K562 (cell line): Measurements from ENCODE around the gene CASP1. TPM values are rescaled to one million over a fixed set of nuclear protein-coding genes. Genes with fewer than 3 reads are reported as not detected.

ENCODE experiments used
- ATAC-seq: fragments of 200-7000 bp; cut with Tn5 transposase; 3 replicates; pipeline ENCODE4 v1.9.1; 2020; ENCODE audit warnings: moderate library complexity
- BruUV-seq: library from RNA; stranded (reverse); fragments of 400-500 nt; replicated peaks from 2 replicates; lab custom pipeline; 2021; lab: Mats Ljungman, UMichigan
- CTCF ChIA-PET: fragments of 300-600 bp; formaldehyde crosslinking; extraction: SDS; loops from one replicate; lab custom pipeline; 2021; ENCODE audit warnings: low intra/inter-chr PET ratio; lab: Yijun Ruan, JAX
- POLR2A ChIA-PET: fragments of 300-600, 350-650 bp; sonication (Branson Sonifier 250); formaldehyde crosslinking; extraction: SDS; loops from one replicate; lab custom pipeline; 2021; ENCODE audit warnings: antibody characterized with exemption, inconsistent platforms; lab: Yijun Ruan, JAX
- DNase-seq, 4 experiments: peaks; one replicate each; pipeline versions ENCODE4 v3.0.0 to v3.0.0-alpha.2; 2011 to 2018; ENCODE audit warnings: low spot score in 3 of 4, mixed read lengths in 3 of 4; ENCODE audit errors: extremely low read depth in 1 of 4
- FAIRE-seq: peaks from 2 replicates; lab custom pipeline; 2011; peaks lifted over from hg19 to GRCh38; lab: Jason Lieb, UNC
- H2AFZ ChIP-seq: 2 replicates; pipeline ENCODE4 v1.6.0; 2011; ENCODE audit warnings: low read depth, low read length, control low read depth, inconsistent platforms
- H3K27ac ChIP-seq: fragments of 200-600 bp; 3 replicates; pipeline ENCODE4 v1.8.0; 2011; ENCODE audit warnings: low read depth, mild to moderate bottlenecking, control low read depth, inconsistent platforms, low read length, moderate library complexity, mixed read lengths; ENCODE audit errors: extremely low read depth
- H3K27me3 ChIP-seq, 2 experiments: fragments of 300-600 bp in 1 of 2; 2 replicates in 1 of 2; 3 replicates in 1 of 2; pipeline versions ENCODE4 v1.6.0 to v1.8.0; 2011; ENCODE audit warnings: inconsistent platforms in 2 of 2, low read length in 2 of 2, mild to moderate bottlenecking in 1 of 2, mixed read lengths in 1 of 2, moderate library complexity in 1 of 2; ENCODE audit not compliant: control insufficient read depth in 2 of 2, insufficient read depth in 2 of 2
- H3K36me3 ChIP-seq: fragments of 300-600 bp; 3 replicates; pipeline ENCODE4 v1.8.0; 2011; ENCODE audit warnings: mild to moderate bottlenecking, low read length, inconsistent platforms; ENCODE audit not compliant: control insufficient read depth, insufficient read depth
- H3K4me1 ChIP-seq, 2 experiments: fragments of 200-600 bp in 1 of 2; replicated peaks in 1 of 2; 2 replicates in 1 of 2; 3 replicates in 1 of 2; pipeline versions ENCODE4 v1.5.1 to v1.8.0; 2011; ENCODE audit warnings: inconsistent platforms in 2 of 2, low read length in 2 of 2, mild to moderate bottlenecking in 1 of 2, mixed read lengths in 1 of 2, moderate library complexity in 1 of 2; ENCODE audit not compliant: control insufficient read depth in 2 of 2, insufficient read depth in 2 of 2
- H3K4me2 ChIP-seq: 2 replicates; pipeline ENCODE4 v1.6.1; 2011; ENCODE audit warnings: low read length, control low read depth, inconsistent platforms, mixed read lengths; ENCODE audit not compliant: insufficient read depth
- H3K4me3 ChIP-seq: fragments of 200-600 bp; sonication (generic), shearing (Covaris generic); 2 replicates; pipeline ENCODE4 v1.5.1; 2016; ENCODE audit warnings: control low read depth, inconsistent platforms
- H3K79me2 ChIP-seq: fragments of 200-600 bp; 3 replicates; pipeline ENCODE4 v1.8.0; 2011; ENCODE audit warnings: low read length, inconsistent platforms; ENCODE audit not compliant: control insufficient read depth, insufficient read depth
- H3K9ac ChIP-seq, 2 experiments: 2 replicates each; pipeline versions ENCODE4 v1.6.0 to v1.6.1; 2011; ENCODE audit warnings: low read depth in 2 of 2, low read length in 2 of 2, control low read depth in 1 of 2, inconsistent platforms in 1 of 2, mild to moderate bottlenecking in 1 of 2, mixed read lengths in 1 of 2; ENCODE audit not compliant: insufficient read depth in 1 of 2
- H3K9me1 ChIP-seq: one replicate; pipeline ENCODE4 v1.6.0; 2011; ENCODE audit warnings: inconsistent platforms, mild to moderate bottlenecking, low read length, moderate library complexity; ENCODE audit not compliant: control insufficient read depth, insufficient read depth
- H3K9me3 ChIP-seq: replicated peaks from 2 replicates; pipeline ENCODE4 v1.5.1; 2011; ENCODE audit warnings: low read depth, low read length, inconsistent platforms; ENCODE audit not compliant: control insufficient read depth, insufficient read depth
- H4K20me1 ChIP-seq: replicated peaks from 2 replicates; pipeline ENCODE4 v1.6.1; 2011; ENCODE audit warnings: low read length, inconsistent platforms, mixed read lengths; ENCODE audit not compliant: control insufficient read depth, insufficient read depth
- KDM5B ChIP-seq: fragments of 200-600 bp; sonication (generic); IDR thresholded peaks from 2 replicates; pipeline ENCODE4 v1.6.1; 2012; ENCODE audit warnings: low read depth, mild to moderate bottlenecking, moderate library complexity, low read length, control low read depth, inconsistent platforms; ENCODE audit not compliant: insufficient replicate concordance
- MCM2 ChIP-seq: fragments of 450-650 bp; IDR thresholded peaks from 2 replicates; pipeline ENCODE4 v1.6.1; 2017; ENCODE audit warnings: low read depth, mild to moderate bottlenecking
- NCOA2 ChIP-seq, 2 experiments: fragments of 450-650 bp; IDR thresholded peaks; 2 replicates each; pipeline ENCODE4 v1.6.1; 2018; ENCODE audit warnings: mild to moderate bottlenecking in 2 of 2, moderate library complexity in 1 of 2; ENCODE audit not compliant: partially characterized antibody in 2 of 2
- PTTG1 ChIP-seq: fragments of 450-650 bp; IDR thresholded peaks from 2 replicates; pipeline ENCODE4 v1.6.1; 2016; ENCODE audit warnings: low read depth, mild to moderate bottlenecking, missing genetic modification characterization, missing compliant biosample characterization
- RNF2 ChIP-seq: sonication (generic); IDR thresholded peaks from 2 replicates; pipeline ENCODE4 v1.6.1; 2016
- ZNF239 ChIP-seq: fragments of 250-450 bp; sonication (Bioruptor Pico); IDR thresholded peaks from 2 replicates; pipeline ENCODE4 v1.4.0; 2020; ENCODE audit warnings: mild to moderate bottlenecking
- ZNF311 ChIP-seq: fragments of 250-450 bp; sonication (Bioruptor Pico); IDR thresholded peaks from 2 replicates; pipeline ENCODE4 v1.4.0; 2020; ENCODE audit warnings: mild to moderate bottlenecking, moderate library complexity
- ZNF316 ChIP-seq: fragments of 450-650 bp; IDR thresholded peaks from 2 replicates; pipeline ENCODE4 v1.6.1; 2016
- ZNF583 ChIP-seq: fragments of 250-450 bp; sonication (Bioruptor Pico); IDR thresholded peaks from 2 replicates; pipeline ENCODE4 v1.4.0; 2020
- WGBS: fragments of 100-300 bp; shearing (Covaris generic); methylation state at CpG from one replicate; pipeline ENCODE4 v1.1.6; 2016; ENCODE audit warnings: low coverage, mixed read lengths; ENCODE audit not compliant: insufficient coverage; ENCODE audit errors: missing lambda C conversion rate; 5-methylcytosine and 5-hydroxymethylcytosine counted together
- in situ Hi-C: fragments of 300-500 bp; cut with MboI; formaldehyde crosslinking; loops from 4 replicates; pipeline ENCODE4 v1.15.0; 2018; ENCODE audit warnings: inconsistent platforms, mixed read lengths
- intact Hi-C: fragments of 100-400 bp; cut with micrococcal nuclease; formaldehyde crosslinking; loops from 2 replicates; pipeline ENCODE4 v1.14.2; 2022
- polyA plus RNA-seq, 8 experiments: library from polyadenylated mRNA; depleted of rRNA in 4 of 8; stranded (reverse) in 5 of 8; unstranded in 3 of 8; fragments of >200 nt; fragmentation: Nextera tagmentation in 2 of 8; fragmentation: Illumina TruSeq in 1 of 8; extraction: Ambion mirVana in 2 of 8; extraction: Trizol in 1 of 8; gene quantifications; 2 replicates each; pipeline versions ENCODE4 v1.2.1 to v1.2.3, GENCODE V29; 2011 to 2014; ENCODE audit warnings: inconsistent platforms in 1 of 8, missing spikeins in 1 of 8
- total RNA-seq, 7 experiments: library from RNA; depleted of rRNA in 6 of 7; stranded (reverse); fragments of >200 nt in 6 of 7; fragmentation: Illumina TruSeq in 2 of 7; extraction: Trizol in 2 of 7; gene quantifications; 2 replicates each; pipeline versions ENCODE4 v1.2.1 to v1.2.3, GENCODE V29; 2011 to 2021; ENCODE audit warnings: low replicate concordance in 1 of 7
- TF ChIP-seq, protein P1 (sequence below), 2 experiments: fragments of 450-650 bp in 1 of 2; sonication (generic) in 1 of 2; formaldehyde crosslinking in 1 of 2; IDR thresholded peaks in 1 of 2; conservative IDR thresholded peaks in 1 of 2; 2 replicates each; pipeline versions ENCODE4 v1.6.1 to v1.8.1; 2016 to 2023; ENCODE audit warnings: mild to moderate bottlenecking in 2 of 2, moderate library complexity in 2 of 2, inconsistent platforms in 1 of 2, missing genetic modification reagents in 1 of 2
- TF ChIP-seq, protein P2 (sequence below): sonication (generic); formaldehyde crosslinking; IDR thresholded peaks from 2 replicates; pipeline ENCODE4 v1.8.0; 2022; ENCODE audit warnings: mild to moderate bottlenecking, missing genetic modification reagents

CASP1 gene
- total and polyA plus RNA-seq, 9 of the 15 experiments (the other 6 are each of a cell fraction or from before 2014, with no cell fraction given) = not detected

DNA sequence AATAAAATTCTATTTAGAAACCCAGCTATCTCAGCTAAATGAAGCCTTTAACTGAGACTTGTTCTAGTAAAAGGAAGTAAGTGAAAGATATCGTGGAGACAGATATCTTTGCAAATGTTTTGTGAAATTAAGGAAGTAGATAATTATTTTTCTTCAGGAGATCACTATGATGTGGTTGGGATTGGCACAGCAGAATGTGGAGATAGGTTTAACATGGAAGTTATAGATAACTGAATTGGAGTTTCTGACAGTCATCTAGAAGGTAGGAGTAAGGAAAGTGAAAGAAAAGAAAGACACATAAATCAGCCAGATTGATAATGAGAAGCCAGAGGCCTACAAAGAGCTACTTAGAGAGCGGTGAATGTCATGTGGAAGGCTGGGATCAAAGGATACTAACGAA, 7.3 kb downstream of the CASP1 start:
- FAIRE-seq (no peak), ATAC-seq (no peak)
- CTCF ChIA-PET = no interaction called here
- Histone ChIP-seq H3K27ac (no peak overlapping the region), H3K4me3 (no peak overlapping the region)
- no TSS peak for BruUV-seq
- TF ChIP-seq ZNF583 (CRISPR knock-in tag) = no peak
- no peak for TF ChIP-seq ZNF239 (CRISPR knock-in tag)
- 0 out of 2 replicates have a peak, but pooled peaks have one; percentile 20 for TF ChIP-seq ZNF311
- TF ChIP-seq, protein P1, sequence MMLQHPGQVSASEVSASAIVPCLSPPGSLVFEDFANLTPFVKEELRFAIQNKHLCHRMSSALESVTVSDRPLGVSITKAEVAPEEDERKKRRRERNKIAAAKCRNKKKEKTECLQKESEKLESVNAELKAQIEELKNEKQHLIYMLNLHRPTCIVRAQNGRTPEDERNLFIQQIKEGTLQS (IDR thresholded peaks at IDR 0.05) = no peak
- TF ChIP-seq, protein P1 (CRISPR knock-in tag; conservative IDR thresholded peaks at IDR 0.05) = no peak
- TF ChIP-seq, all 486 proteins: peak for 1
- Histone ChIP-seq H3K27me3 (no peaks in the 10 kb centered on the region), H3K36me3 (no peaks in the 10 kb centered on the region), H4K20me1 (no peaks in the 10 kb centered on the region), H3K9me3 (no peaks in the 10 kb centered on the region; the same call in 1 of the 2 replicates), H2AFZ (no peak overlapping the region), H3K4me1 (no peaks in the 10 kb centered on the region), H3K4me2 (no peak overlapping the region), H3K9me1 (no peaks in the 10 kb centered on the region), H3K9ac (no peak overlapping the region), H3K79me2 (no peaks in the 10 kb centered on the region)
- in situ Hi-C loops = no loop called here
- no peak for DNase-seq
- POLR2A ChIA-PET = interaction anchor here (0.8 kb wide), 1 partner anchor 209 kb away, joined by 3 read pairs; no protein-coding TSS in a partner anchor
- WGBS = 0% methylated on average over 3 of the region's 3 CpGs
- intact Hi-C loops = no loop called here

DNA sequence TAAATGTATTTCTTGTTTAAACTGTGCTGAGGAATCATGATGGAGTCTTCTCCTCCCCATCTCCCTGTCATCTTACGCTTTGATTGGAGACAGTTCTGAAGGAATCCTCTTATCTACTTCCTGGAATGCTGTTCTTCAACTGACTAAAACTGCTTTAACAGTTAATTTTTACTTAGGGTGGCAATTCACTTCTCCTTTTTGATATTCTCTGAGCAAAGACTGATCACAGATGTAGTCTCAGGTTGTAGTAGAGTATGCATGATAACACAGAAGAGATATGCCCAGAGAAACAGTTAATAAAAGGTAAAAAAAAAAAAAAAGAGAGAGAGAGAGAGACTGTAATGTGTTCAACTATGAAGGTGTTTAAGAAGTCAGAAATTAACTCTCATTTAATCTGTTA, 10.6 kb downstream of the CASP1 start:
- H3K27me3 ChIP-seq = no peaks in the 10 kb centered on the region
- in situ Hi-C loops (no loop called here), intact Hi-C loops (no loop called here)
- no TSS peak for BruUV-seq
- ChIA-PET CTCF (no interaction called here), POLR2A (no interaction called here)
- no peak overlapping the region for H3K4me3 ChIP-seq
- H3K9ac ChIP-seq = no peak overlapping the region
- 0% methylated on average over 1 of the region's 1 CpG for WGBS
- no peaks in the 10 kb centered on the region; the same call in 1 of the 2 replicates for H3K9me3 ChIP-seq
- no peak overlapping the region for H3K4me2 ChIP-seq
- no peaks in the 10 kb centered on the region for H4K20me1 ChIP-seq
- H3K4me1 ChIP-seq = no peaks in the 10 kb centered on the region
- H2AFZ ChIP-seq = no peak overlapping the region
- FAIRE-seq (no peak), ATAC-seq (no peak), DNase-seq (no peak)
- no peaks in the 10 kb centered on the region for H3K36me3 ChIP-seq
- no peaks in the 10 kb centered on the region for H3K79me2 ChIP-seq
- no peaks in the 10 kb centered on the region for H3K9me1 ChIP-seq
- H3K27ac ChIP-seq = no peak overlapping the region
- no peak for TF ChIP-seq ZNF316
- TF ChIP-seq, protein P2, sequence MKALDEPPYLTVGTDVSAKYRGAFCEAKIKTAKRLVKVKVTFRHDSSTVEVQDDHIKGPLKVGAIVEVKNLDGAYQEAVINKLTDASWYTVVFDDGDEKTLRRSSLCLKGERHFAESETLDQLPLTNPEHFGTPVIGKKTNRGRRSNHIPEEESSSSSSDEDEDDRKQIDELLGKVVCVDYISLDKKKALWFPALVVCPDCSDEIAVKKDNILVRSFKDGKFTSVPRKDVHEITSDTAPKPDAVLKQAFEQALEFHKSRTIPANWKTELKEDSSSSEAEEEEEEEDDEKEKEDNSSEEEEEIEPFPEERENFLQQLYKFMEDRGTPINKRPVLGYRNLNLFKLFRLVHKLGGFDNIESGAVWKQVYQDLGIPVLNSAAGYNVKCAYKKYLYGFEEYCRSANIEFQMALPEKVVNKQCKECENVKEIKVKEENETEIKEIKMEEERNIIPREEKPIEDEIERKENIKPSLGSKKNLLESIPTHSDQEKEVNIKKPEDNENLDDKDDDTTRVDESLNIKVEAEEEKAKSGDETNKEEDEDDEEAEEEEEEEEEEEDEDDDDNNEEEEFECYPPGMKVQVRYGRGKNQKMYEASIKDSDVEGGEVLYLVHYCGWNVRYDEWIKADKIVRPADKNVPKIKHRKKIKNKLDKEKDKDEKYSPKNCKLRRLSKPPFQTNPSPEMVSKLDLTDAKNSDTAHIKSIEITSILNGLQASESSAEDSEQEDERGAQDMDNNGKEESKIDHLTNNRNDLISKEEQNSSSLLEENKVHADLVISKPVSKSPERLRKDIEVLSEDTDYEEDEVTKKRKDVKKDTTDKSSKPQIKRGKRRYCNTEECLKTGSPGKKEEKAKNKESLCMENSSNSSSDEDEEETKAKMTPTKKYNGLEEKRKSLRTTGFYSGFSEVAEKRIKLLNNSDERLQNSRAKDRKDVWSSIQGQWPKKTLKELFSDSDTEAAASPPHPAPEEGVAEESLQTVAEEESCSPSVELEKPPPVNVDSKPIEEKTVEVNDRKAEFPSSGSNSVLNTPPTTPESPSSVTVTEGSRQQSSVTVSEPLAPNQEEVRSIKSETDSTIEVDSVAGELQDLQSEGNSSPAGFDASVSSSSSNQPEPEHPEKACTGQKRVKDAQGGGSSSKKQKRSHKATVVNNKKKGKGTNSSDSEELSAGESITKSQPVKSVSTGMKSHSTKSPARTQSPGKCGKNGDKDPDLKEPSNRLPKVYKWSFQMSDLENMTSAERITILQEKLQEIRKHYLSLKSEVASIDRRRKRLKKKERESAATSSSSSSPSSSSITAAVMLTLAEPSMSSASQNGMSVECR (CRISPR knock-in tag) = no peak
- no peak for TF ChIP-seq NCOA2 (IDR thresholded peaks at IDR 0.05; ENCODE audit: partially characterized antibody in 2 of 2)
- TF ChIP-seq RNF2 = no peak
- no peak for TF ChIP-seq PTTG1 (tag)
- TF ChIP-seq MCM2 = no peak
- no peak for TF ChIP-seq KDM5B
